Stimulated activated CD8-positive, alpha-beta memory T cell treated with anti-CD3 and anti-CD28 coated beads, Interleukin-12 subunit alpha, Interleukin-12 subunit beta, amount 100 ng/mL, for 4 hours (primary cell): Measurements from ENCODE around the gene SLC25A33.
"Not testable (repeated sequence)": the region's sequence is repeated elsewhere in the genome, so short reads cannot be mapped to it uniquely, and the experiment has no call there.

ENCODE experiments used
- DNase-seq: peaks from one replicate; pipeline ENCODE4 v3.0.0-alpha.2; 2020; ENCODE audit warnings: low read depth

Gene SLC25A33, protein sequence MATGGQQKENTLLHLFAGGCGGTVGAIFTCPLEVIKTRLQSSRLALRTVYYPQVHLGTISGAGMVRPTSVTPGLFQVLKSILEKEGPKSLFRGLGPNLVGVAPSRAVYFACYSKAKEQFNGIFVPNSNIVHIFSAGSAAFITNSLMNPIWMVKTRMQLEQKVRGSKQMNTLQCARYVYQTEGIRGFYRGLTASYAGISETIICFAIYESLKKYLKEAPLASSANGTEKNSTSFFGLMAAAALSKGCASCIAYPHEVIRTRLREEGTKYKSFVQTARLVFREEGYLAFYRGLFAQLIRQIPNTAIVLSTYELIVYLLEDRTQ

DNA sequence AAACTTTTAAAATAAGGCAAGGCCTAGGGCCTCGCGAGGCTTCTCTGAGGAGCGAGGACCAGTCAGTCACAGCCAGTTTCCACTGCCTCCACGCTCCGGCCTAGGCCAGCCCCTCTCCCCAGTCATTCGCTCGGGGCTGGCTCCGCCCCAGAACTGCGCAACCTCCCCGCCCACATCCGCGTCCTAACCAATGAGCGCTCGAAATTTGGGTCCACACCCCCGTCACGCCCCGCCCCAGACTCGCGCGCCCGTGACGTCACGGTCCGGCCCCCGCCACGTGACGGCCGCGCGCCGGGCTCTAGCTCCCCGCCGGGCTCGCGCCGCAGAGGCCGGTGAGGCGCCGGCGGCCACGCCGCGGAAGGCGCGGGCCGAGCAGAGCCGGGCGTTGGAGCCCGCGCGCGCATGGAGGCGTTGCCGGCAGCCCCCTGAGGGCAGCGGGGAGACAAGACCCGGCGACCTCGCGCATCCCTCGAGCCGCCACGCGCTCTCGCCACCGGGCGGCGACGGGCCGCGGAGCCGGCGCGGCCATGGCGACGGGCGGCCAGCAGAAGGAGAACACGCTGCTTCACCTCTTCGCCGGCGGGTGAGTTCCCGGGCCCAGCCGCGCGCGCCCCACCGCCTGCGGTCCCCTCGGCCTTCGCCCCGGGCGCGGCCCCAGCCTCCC is at the start of gene SLC25A33:
TSS of gene SLC25A33 (plus strand) at position 301 of the 664 bp plus-strand sequence. CDS start at position 528, 227 bp downstream.
- DNase-seq = peak; percentile 93

DNA sequence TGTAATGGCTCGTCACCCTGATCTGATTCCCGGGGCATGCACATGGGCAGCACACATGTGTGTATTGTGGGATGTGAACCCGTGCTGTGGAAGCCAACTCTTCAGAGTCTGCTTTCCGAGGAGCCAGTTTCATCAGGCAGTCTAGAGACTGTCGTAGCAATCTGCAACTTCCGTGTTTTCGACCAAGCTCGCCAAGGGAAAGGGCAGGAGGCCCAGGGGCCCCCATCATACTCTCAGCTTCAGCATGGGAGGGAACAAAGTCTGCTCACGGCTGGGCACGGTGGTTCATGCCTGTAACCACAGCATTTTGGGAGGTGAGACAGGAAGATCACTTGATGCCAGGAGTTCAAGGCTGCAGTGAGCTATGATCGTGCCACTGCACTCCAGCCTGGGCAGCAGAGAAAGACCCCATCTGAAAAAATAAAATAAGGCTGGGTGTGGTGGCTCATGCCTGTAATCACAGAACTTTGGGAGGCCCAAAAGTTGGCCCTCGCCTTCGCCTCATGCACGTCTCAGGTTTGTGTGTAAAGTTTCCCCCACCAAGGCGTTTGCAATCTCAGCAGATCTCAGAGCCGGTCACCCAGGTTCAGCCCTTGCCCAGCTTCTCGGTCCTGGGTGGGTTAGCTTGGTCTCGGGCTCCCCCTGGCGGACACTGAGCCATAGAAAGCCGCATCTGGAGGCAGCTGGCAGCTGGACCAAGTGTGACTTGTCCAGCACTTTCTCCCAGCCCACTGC is 48.5 kb upstream of the SLC25A33 start:
- DNase-seq = peak; percentile 57

DNA sequence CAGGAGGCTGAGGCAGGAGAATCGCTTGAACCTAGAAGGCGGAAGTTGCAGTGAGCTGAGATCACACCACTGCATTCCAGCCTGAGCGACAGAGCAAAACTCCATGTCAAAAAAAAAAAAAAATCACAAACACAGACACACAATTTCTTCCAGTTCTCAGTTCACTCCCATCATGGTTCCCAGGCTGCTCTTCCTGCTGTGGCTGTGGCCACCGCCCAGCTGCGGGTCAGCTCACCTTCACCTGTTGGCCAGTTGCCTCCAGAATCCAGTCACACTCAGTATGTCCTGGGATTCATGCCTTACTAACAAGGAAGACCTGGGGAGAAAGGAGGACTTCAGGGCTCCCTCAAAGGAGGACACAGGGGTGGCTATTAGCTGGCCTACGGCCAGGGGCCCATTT is 45.9 kb upstream of the SLC25A33 start:
- no peak for DNase-seq

DNA sequence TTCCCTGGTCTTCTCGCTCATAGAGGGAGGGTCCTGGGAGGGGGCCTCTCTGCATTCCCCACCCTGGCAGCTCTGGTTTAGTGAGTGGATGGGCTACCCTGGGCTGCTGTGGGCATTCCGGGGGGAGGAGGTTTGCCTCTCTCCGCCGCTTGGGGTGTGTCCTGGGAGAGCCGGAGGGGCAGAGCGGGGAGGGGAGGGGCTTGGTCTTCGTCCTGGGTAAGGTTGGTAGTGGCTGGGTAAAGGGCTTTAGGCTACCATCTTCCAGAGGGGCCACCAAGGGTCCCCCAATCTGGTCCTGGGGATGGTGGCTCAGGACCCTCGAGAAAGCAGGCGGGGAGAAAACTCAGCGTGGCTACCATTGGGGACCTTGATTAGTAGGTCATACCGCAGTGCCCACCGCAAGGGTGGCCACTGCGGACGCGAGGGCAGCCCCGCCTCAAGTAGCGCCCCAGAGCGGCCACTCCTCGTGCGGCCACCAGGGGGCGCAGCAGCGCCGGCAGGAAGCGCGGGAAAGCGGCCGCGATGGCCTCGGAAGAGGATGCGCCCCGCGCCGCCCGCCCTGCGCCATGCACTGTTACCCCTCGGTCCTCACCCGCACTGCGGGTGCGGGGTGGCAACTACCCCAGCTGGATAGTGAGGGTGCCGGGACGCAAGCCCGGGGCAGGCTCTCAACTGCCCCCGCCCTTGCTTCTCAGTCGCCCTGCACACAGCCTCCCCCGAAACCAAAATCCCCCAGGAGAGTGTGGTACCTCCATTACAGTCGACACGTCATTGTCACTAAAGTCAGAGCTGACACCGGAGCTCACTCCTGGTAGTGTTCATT is 44.1 kb upstream of the SLC25A33 start:
- peak; percentile 39 for DNase-seq

DNA sequence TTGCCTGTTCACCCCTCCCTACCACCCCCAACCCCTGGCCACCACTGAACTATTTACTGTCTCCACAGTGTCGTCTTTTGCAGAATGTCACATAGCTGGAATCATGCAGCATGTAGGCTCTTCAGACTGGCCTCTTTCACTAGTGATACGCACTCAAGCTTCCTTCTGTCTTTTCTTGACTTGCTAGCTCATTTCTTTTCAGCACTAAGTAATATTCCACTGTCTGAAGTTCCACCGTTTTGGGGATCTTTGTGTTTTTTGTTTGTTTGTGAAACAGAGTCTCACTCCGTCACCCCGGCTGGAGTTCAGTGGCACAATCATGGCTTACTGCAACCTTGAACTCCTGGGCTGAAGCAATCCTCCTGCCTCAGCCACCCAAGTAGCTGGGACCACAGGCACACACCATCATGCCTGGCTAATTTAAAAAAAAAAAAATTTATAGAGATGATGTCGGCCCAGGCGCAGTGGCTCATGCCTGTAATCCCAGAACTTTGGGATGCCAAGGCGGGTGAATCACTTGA is 43.4 kb upstream of the SLC25A33 start:
- DNase-seq = no peak

DNA sequence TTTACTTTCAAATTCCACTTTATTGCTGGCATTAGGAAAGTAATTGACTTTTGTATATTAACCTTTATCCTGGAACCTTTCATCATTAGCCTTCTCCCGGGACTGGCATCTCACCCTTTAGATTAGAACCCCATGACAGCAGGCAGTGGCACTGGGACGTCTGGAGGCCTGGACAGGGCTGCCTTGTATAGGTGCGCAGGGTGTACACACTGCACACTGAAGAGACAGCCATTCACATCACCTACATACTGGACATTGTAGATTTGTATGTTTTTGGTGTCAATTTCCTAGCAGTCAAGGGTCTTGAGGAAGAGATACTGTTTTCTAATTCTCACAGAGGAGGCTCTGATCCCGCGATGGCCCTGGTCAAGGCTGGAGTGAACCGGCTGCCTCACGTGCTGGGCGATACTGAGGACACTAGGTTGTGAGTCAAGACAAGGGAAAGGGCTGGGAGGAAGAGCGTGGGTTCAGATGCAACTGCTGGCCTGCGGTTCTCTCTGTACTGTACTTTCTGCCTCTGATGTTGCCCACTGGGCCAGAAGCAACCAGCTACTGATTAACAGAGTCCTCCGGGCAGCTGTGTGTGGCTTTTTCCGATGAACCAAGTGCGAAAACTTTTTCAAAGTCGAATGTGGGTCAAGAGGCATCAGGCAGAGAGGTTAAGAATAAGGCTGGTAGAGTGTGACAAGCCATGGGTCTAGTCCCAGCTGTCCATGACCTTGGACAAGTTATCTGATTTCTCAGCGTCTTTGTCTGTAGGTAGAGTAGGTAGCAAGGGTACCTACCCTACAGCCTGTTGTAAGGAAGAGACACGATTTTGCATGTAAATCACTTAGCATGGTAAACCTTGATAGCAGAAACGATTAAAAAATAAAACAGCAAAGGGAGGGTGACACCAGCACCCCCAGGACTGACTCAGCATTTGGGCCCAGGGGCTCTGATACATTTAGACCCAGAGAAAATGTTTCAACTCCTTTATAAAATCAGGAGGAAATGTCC is 38.2 kb upstream of the SLC25A33 start:
- DNase-seq = no peak

DNA sequence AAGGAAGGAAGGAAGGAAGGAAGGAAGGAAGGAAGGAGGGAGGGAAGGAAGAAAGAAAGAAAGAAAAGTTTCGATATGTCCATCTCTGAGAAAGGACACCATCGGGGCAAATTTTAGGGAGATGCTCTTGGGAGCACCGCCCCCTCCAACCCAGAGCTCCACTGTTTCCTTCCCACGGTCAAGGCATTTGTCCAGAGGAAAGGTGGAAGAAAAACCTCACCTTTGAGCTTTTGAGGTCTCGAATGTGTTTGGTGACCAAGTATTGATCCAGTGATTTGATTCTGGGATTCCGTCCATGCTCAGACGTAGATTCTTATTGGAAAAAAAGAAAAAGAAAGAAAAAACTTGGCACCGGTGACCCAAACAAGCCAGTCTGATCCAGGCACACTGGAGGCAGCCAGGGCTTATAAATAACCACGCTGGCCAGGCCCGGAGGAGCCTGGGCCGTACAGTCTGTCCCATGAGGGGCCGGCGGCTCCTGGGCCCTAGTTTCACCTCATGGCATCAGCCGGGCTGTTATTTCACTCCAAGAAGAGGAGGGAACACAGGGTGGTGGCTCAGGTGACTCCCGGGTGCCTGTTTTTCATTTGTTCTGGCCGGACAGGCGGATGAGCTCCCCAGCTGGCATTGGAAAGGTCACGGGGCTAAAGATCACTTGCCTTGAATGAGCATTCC is 36.1 kb upstream of the SLC25A33 start:
- DNase-seq = no peak

DNA sequence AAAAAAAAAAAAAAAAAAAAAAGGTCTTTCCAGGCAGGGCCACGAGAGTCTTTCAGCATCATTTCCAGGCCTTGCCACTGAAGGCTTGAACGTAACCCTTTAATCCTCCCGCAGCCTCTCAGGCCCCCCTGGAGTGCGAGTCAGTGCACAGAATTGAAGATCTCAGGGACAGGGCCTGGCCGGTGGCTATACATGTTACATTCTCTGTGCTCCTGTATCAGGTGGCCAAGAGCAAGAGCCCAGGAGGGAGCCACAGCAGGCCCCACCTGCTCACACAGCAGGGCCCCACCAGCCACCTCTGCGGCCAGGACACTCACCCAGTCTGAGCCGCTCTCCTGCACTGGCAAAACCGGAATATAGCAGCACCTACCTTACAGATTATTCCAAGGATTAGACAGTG is 34.1 kb upstream of the SLC25A33 start:
- no peak for DNase-seq

DNA sequence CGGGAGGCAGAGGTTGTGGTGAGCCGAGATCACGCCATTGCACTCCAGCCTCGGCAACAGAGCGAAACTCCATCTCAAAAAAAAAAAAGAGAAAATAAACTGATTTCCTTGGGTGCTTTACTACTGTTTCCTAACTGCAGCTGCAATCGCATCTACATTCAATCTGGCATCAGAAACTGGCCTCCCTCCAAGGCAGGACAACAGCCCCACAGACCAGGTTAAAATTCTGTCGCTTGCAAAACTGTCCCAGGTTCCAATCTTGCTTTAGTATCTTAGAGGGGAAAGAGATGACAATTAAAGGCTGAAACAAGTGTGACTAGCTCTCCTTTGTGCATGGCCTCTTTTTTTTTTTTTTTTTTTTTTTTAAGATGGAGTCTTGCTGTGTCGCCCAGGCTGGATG is 32.4 kb upstream of the SLC25A33 start:
- no peak for DNase-seq

DNA sequence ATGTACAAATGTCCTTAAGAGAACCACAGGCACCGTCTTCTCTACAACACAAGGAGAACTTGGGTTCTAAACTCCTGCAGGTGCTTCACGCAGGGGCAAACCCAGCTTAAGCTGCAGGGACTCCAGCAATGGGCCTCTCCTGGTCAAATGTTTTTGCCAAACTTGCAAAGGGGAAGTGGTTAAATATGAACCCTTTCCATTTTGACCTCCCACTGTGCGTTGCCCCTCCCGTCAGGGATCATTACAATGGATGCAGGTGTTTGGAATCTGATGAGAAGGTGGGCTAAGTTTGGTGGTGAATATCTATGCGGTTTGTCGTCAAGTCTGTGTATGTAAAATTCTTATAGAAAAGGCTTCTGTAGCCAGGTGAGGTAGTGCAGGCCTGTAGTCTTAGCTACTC is 29.1 kb upstream of the SLC25A33 start:
- DNase-seq = no peak

DNA sequence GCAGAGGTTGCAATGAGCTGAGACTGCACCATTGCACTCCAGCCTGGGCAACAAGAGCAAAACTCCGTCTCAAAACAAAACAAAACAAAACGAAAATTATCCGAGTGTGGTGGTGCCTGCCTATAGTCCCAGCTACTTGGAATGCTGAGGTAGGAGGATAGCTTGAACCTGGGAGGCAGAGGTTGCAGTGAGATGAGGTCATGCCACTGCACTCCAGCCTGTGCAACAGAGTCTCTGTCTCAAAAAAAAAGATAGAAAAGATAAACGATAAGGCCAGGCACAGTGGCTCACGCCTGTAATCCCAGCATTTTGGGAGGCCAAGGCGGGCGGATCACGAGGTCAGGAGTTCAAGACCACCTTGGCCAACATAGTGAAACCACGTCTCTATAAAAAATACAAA is 23.7 kb upstream of the SLC25A33 start:
- DNase-seq = not testable (repeated sequence)

DNA sequence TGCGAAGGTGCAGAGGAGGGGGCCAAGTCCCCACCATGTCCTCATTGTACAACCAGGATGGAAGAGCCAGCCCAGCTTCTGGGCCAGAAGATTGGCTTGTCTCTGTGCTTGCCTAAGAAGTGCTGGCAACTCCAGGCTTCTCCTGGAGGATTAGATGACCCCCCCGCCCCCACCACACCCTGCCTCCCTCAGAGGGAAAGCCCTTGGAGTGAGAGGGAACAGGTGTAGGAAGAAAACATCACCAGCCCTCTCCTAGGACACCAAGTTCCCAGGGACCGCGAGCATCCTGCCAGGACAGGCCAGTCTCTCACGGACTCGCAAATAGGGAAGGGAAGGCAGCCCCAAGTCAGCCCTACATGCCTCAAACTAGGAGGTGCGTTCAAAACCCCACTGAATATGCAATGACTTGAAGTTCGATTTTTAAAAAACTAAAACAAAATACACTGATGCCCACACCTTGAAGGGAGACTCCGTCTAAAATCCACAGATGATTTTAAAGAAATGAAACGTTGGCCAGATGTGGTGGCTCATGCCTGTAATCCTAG is 20.7 kb upstream of the SLC25A33 start:
- DNase-seq = no peak

DNA sequence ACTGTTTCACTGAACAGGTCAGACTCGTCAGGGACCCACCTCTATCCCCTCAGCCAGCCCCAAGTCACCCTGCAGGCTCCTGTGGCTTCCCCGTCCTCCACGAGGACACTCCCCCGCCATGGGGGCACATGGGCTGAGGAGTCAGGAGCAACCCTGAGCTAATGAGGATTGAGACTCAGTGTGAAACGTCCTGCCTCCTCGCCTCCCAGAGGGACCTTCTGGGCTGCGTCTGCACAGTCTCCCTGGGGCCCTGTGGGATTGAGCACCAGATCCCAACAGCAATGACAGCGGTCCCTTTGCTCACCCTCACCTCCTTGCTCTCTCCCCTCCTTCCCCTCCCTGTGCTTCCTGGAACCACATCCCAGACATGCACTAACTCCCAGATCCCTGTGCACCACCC is 18.9 kb upstream of the SLC25A33 start:
- no peak for DNase-seq

DNA sequence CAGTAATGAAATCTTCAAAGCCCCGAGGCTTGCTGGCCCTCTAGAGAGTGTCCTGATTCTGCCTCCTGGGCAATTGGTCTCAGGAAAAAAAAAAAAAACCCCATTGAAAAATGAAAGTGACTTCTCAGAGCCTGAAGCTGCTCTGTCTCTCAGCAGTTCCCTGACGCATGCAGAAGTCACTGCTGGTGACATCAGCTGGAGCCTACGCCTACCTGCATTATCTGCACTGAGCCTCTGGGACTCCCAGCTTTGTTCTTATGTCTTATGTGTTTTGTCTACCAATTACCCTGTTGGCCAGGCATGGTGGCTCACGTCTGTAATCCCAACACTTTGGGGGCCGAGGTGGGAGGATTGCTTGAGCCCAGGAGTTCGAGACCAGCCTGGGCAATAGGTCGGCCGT is 10.1 kb upstream of the SLC25A33 start:
- no peak for DNase-seq

DNA sequence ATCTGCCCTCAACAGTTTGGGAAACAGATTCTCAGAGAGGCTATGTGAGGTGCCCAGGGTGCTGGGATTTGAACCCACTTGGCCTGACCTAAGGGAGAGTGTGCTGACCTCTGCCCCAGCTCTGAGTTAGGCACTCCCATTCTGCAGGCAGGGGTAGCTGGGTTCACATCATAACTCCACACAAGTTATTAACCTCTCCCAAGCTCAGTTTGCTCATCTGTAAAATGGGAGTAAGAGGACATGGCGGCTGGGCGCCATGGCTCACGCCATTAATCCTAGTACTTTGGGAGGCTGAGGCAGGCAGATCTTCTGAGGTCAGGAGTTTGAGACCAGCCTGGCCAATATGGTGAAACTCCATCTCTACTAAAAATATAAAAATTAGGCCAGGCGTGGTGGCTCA is 8.9 kb upstream of the SLC25A33 start:
- DNase-seq = no peak

DNA sequence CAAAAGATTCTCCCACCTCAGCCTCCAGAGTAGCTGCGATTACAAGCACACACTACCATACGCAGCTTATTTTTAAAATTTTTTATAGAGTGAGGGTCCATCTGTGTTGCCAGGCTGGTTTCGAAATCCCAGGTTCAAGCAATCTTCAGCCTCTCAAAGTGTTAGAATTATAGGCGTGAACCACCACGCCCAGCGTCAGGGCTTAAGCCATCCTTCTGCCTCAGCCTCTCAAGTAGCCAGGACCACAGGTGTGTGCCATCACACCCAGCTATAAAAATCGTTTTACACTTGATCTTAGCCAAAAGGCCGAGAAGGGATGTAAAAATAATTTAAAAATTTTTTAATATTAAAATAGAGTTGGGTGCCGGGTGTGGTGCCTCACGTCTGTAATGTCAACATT is 4.3 kb upstream of the SLC25A33 start:
- DNase-seq = no peak

DNA sequence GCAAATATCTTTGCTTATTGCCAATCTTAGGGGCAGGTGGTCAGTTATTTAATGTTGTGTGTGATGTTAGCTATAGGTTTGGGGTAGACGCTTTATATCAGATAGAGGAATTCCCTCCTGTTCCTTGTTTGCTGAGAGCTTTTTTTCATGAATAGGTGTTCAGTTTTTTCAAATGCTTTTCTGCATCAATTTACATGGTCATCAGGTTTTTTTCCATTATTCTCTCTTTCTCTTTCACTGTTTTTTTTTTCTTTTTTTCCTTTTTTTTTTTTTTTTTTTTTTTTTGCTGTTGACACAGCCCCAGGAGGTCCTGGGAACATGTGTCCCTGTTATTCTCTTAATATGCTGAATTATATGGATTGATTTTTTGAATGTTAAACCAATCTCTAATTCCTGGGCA is 3.0 kb upstream of the SLC25A33 start:
- no peak for DNase-seq

DNA sequence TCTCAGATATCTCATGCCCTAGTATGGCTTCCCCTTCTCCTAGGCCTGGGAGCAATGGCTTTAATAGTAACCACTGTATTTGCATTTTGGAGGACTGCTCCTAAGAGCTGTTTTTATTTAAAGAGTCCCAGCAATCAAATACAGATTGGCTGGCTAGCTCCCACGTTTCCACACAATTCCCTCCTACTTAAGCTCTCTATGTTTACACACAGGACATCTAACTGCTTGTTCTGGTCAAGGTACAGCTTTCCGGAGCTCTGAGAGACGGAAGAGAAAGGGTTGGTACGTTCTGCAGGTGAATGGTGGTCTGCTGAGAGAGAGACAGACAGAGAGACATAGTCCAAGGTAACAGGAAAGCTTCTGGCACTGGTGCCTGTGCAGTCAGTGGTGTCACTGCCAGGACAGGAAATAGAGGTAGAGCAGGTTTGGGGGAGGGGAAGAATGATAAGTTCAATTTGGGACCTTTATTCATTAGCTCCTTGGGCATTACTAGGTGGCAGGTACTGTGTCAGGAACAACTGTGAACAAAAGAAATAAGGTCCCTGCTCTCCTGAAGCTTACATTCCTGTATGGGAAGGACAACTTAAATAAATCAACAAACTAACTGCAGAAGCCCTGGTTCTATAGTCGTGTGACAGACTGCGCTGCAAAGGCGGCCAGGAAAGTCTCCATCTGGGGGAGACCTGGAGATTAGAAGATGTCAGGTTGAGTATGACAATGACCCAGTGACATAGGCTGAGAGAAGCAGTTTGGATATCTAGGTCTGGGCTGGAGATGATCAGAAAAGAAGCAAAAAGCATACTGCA is 1.2 kb upstream of the SLC25A33 start:
- DNase-seq = no peak

DNA sequence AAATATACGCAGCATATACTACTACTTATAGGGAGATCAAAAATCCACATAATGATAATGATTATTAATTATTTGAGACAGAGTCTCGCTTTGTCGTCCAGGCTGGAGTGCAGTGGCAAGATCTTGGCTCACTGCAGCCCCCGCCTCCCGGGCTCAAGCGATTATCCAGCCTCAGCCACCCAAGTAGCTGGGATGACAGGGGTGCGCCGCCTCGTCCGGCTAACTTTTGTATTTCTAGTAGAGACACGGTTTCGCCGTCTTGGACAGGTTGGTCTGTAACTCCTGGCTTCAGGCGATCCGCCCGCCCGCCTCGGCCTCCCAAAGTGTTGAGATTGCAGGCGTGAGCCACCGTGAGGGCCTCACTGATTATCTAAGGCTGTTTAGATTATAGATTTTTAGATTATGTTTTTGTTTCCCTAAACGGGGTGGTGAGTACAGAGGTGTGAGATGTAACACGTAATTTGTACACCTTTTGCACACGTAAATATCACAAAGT is 548 bp upstream of the SLC25A33 start:
- DNase-seq = no peak
